BJ (cell line): Measurements from ENCODE around the gene ZNF500. TPM values are rescaled to one million over a fixed set of nuclear protein-coding genes. Genes with fewer than 3 reads are reported as not detected.

ENCODE experiments used
- CTCF ChIA-PET: fragments of 350-600 bp; formaldehyde crosslinking; extraction: SDS; loops from one replicate; lab custom pipeline; 2021; ENCODE audit warnings: antibody characterized with exemption, inconsistent platforms; lab: Yijun Ruan, JAX
- POLR2A ChIA-PET: fragments of 300-600 bp; sonication (Branson Sonifier 250); formaldehyde crosslinking; extraction: SDS; loops from one replicate; lab custom pipeline; 2021; ENCODE audit warnings: antibody characterized with exemption; lab: Charles Lee
- DNase-seq: peaks from one replicate; pipeline ENCODE4 v3.0.0-alpha.2; 2011; ENCODE audit warnings: low read depth
- H3K27me3 ChIP-seq: 2 replicates; pipeline ENCODE4 v1.6.0; 2011; ENCODE audit warnings: low read length; ENCODE audit not compliant: control insufficient read depth, insufficient read depth
- H3K36me3 ChIP-seq: 2 replicates; pipeline ENCODE4 v1.5.1; 2011; ENCODE audit warnings: low read length; ENCODE audit not compliant: control insufficient read depth, insufficient read depth
- H3K4me3 ChIP-seq: 2 replicates; pipeline ENCODE4 v1.5.1; 2011; ENCODE audit warnings: low read depth, mild to moderate bottlenecking, control low read depth, low read length
- polyA plus RNA-seq: library from polyadenylated mRNA; depleted of rRNA; stranded (reverse); fragments of >200 nt; gene quantifications from 2 replicates; pipeline ENCODE4 v1.2.3, GENCODE V29; 2011
- TF ChIP-seq, protein P1 (sequence below): IDR thresholded peaks from 2 replicates; pipeline ENCODE4 v1.5.1; 2011; ENCODE audit warnings: low read depth, mild to moderate bottlenecking, control low read depth, inconsistent platforms, low read length, moderate library complexity; ENCODE audit not compliant: insufficient read depth

Gene ZNF500
- polyA plus RNA-seq, 1 experiment = 6.5 TPM

DNA sequence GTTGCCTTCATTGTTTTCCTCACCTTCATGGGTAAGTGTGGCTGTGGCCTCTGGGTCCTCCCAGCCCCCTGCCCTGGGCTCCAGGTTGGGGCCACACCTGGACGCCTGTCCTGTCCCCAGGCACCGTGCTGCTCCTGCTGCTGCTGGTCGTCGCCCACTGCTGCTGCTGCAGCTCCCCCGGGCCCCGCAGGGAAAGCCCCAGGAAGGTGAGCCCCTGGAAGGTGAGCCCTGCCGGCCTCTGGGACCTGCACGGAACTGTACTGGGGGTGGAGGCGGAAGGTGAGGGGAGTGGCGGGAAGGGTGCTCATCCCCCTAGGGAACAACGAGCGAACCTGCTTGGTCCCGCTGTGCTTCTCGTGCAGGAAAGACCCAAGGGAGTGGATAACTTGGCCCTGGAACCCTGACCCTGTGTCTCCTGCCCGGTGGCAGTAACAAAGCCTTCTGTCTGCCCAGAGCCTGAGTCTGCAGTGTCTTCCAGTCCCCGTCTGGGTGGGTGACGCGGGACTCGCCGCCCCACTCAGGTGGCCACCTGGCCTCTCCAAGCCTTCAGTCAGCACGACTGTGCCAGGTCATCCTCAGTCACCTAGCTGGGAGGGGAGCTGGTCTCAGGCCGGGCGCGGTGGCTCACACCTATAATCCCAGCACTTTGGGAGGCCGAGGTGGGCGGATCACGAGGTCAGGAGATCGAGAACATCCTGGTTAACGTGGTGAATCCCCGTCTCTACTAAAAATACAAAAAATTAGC, 29.0 kb upstream of the ZNF500 start:
- no peaks in the 10 kb centered on the region for H3K27me3 ChIP-seq
- H3K4me3 ChIP-seq = no peak overlapping the region
- CTCF ChIA-PET = interaction anchor here (0.9 to 1.0 kb wide), 2 partner anchors 21 to 155 kb away, joined by 3 read pairs; no protein-coding TSS in a partner anchor
- no peak for DNase-seq
- no peaks in the 10 kb centered on the region; the same call in none of the 2 replicates for H3K36me3 ChIP-seq
- TF ChIP-seq, protein P1, sequence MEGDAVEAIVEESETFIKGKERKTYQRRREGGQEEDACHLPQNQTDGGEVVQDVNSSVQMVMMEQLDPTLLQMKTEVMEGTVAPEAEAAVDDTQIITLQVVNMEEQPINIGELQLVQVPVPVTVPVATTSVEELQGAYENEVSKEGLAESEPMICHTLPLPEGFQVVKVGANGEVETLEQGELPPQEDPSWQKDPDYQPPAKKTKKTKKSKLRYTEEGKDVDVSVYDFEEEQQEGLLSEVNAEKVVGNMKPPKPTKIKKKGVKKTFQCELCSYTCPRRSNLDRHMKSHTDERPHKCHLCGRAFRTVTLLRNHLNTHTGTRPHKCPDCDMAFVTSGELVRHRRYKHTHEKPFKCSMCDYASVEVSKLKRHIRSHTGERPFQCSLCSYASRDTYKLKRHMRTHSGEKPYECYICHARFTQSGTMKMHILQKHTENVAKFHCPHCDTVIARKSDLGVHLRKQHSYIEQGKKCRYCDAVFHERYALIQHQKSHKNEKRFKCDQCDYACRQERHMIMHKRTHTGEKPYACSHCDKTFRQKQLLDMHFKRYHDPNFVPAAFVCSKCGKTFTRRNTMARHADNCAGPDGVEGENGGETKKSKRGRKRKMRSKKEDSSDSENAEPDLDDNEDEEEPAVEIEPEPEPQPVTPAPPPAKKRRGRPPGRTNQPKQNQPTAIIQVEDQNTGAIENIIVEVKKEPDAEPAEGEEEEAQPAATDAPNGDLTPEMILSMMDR = no peak
- POLR2A ChIA-PET = no interaction called here

DNA sequence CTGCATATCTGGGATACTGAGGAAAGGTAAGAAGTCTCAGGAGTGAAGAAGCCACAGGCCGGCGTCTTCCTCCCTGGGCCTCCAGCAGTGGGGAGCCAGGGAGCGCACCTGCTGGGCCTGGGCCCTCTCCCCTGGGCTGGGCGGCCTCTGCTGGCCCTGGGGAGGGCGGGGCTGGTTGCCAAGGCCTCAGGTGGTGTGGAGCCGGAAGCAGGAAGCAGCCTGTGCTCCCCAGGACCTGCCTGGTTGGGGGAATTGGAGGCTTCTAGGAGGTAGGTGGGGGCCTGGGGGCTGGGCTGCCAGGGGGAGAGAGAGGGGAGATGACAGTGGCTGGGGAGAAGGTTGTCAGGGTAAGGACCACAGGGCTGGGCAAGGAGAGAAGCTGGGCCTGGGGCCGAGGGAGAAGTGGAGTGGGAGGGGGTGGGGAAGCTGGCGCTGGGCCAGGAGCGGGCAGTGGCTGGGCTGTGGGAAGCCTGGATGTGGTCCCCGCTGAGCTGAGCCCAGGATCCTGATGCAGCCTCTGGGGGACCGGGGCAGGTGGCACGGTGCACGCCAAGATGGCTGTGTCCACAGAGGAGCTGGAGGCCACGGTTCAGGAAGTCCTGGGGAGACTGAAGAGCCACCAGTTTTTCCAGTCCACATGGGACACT, 28.3 kb upstream of the ZNF500 start, which contains the start of gene SMIM22:
Gene SMIM22, plus strand, starts transcription at position 189 of the 647 bp plus-strand sequence. Its CDS starts 366 bp downstream, at position 555.
- CTCF ChIA-PET = interaction anchor here (1.0 kb wide), 1 partner anchor 155 kb away, joined by 3 read pairs; no protein-coding TSS in a partner anchor
- POLR2A ChIA-PET = no interaction called here
- DNase-seq = no peak
- TF ChIP-seq, protein P1 = no peak
- Histone ChIP-seq H3K36me3 (no peaks in the 10 kb centered on the region; the same call in none of the 2 replicates), H3K27me3 (no peaks in the 10 kb centered on the region), H3K4me3 (no peak within 1 kb of the TSS)

DNA sequence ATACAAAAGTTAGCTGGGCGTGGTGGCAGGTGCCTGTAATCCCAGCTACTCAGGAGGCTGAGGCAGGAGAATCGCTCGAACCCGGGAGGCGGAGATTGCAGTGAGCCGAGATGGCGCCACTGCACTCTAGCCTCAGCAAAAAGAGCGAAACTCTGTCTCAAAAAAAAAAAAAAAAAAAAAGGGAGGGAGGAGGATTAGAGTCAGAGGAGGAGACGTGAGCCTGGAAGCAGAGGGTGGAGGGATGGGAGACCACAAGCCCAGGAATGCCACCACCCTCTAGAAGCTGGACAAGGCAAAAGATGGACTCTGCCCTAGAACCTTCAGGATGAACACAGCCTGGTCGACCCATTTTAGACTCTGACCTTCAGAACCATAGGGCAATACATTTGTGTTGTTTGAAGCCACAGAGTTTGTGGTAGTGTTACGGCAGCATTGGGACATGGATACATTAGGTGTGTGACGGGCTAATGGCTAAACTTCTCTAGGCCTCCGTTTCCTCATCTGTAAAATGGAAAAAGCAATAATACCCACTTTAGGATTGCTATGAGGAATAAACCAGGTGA, 26.1 kb upstream of the ZNF500 start:
- no peak for DNase-seq
- TF ChIP-seq, protein P1 = no peak
- H3K27me3 ChIP-seq = no peaks in the 10 kb centered on the region
- CTCF ChIA-PET = no interaction called here
- H3K36me3 ChIP-seq = no peaks in the 10 kb centered on the region; the same call in none of the 2 replicates
- H3K4me3 ChIP-seq = no peak overlapping the region
- POLR2A ChIA-PET = no interaction called here

DNA sequence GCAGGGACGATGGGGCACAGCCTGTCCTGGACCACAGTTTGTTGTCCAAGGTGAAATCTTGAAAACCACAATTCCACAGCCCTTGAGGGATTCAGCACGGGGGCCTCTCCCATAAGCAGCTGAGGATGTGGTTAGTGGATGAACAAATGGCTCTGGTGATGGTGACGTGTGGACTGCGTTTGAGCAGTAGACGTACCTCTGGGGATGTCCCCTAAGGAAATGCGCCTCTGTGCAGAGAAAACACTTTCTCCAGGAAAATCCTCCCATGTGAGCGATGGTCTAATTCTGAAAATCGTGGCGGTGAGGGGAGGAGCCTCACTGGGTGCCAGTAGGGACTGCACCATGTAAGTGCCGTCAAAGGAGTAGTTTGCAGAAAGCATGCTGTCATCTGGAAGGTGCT, 23.9 kb upstream of the ZNF500 start:
- Histone ChIP-seq H3K4me3 (no peak overlapping the region), H3K36me3 (no peaks in the 10 kb centered on the region; the same call in 1 of the 2 replicates), H3K27me3 (no peaks in the 10 kb centered on the region)
- DNase-seq = no peak
- ChIA-PET POLR2A (no interaction called here), CTCF (no interaction called here)
- TF ChIP-seq, protein P1 = no peak

DNA sequence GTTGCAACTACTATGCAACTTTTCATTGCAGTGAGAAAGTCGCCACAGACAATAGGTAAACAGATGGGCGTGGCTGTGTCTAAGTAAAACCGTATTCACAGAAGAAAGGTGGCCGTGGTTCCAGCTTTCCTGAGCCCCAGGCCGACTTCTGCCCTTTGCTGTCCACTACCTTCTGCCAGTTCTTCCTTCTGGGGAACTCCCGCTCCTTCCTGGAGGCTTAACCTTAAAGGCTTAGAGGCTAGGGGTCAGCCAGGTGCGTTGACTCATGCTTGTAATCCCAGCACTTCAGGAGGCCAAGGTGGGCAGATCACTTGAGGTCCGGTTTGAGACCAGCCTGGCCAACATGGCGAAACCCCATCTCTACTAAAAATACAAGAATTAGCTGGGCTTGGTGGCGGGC, 23.3 kb upstream of the ZNF500 start:
- no peak for DNase-seq
- ChIA-PET POLR2A (no interaction called here), CTCF (no interaction called here)
- H3K36me3 ChIP-seq = no peaks in the 10 kb centered on the region
- TF ChIP-seq, protein P1 = no peak
- no peak overlapping the region for H3K4me3 ChIP-seq
- no peaks in the 10 kb centered on the region for H3K27me3 ChIP-seq
